Measurements from ENCODE around the gene PRTG. TPM values are rescaled to one million over a fixed set of nuclear protein-coding genes. Genes with fewer than 3 reads are reported as not detected.

PRTG gene
- total RNA-seq, 1 donor from 2014 or later = 10.5 TPM

- no peaks in the 10 kb centered on the region for H3K4me1 ChIP-seq
- H3K27me3 ChIP-seq (ENCODE audit: low read depth) = no peaks in the 10 kb centered on the region
- no peaks in the 10 kb centered on the region for H3K9me3 ChIP-seq
- no peak for ATAC-seq
- no peak for DNase-seq
- no peak overlapping the region for H3K4me3 ChIP-seq
- intact Hi-C loops (cut with DNase I) = no loop called here
- H3K27ac ChIP-seq = no peak overlapping the region
- no peak for TF ChIP-seq CTCF (IDR thresholded peaks at IDR 0.05)
- H3K36me3 ChIP-seq = no peaks in the 10 kb centered on the region
Measured at GRCh38 chr15:55714064-55714463, 28.9 kb downstream of the PRTG start.

- no peak for DNase-seq
- no peak overlapping the region for H3K27ac ChIP-seq
- intact Hi-C loops (cut with DNase I) = no loop called here
- H3K4me1 ChIP-seq = no peaks in the 10 kb centered on the region
- H3K27me3 ChIP-seq (ENCODE audit: low read depth) = no peaks in the 10 kb centered on the region
- no peak for ATAC-seq
- no peaks in the 10 kb centered on the region for H3K9me3 ChIP-seq
- no peak for TF ChIP-seq CTCF (IDR thresholded peaks at IDR 0.05)
- H3K4me3 ChIP-seq = no peak overlapping the region
- no peaks in the 10 kb centered on the region for H3K36me3 ChIP-seq
Measured at GRCh38 chr15:55712363-55712762, 30.6 kb downstream of the PRTG start.

- no peak for TF ChIP-seq CTCF (IDR thresholded peaks at IDR 0.05)
- H3K36me3 ChIP-seq = no peaks in the 10 kb centered on the region
- H3K9me3 ChIP-seq = no peaks in the 10 kb centered on the region
- DNase-seq (no peak), ATAC-seq (no peak)
- H3K27me3 ChIP-seq (ENCODE audit: low read depth) = no peaks in the 10 kb centered on the region
- no peak overlapping the region for H3K4me3 ChIP-seq
- H3K4me1 ChIP-seq = no peaks in the 10 kb centered on the region
- intact Hi-C loops (cut with DNase I) = no loop called here
- H3K27ac ChIP-seq = no peak overlapping the region
Measured at GRCh38 chr15:55710286-55710685, 32.7 kb downstream of the PRTG start.

GRCh38 chr15:55709458-55709857 lies 33.5 kb downstream of the PRTG start:
- Histone ChIP-seq H3K4me1 (no peaks in the 10 kb centered on the region), H3K4me3 (no peak overlapping the region), H3K27me3 (ENCODE audit: low read depth) (no peaks in the 10 kb centered on the region), H3K36me3 (no peaks in the 10 kb centered on the region), H3K9me3 (no peaks in the 10 kb centered on the region), H3K27ac (no peak overlapping the region)
- DNase-seq = no peak
- no peak for ATAC-seq
- intact Hi-C loops (cut with DNase I) = no loop called here
- no peak for TF ChIP-seq CTCF (IDR thresholded peaks at IDR 0.05)

- Histone ChIP-seq H3K27me3 (ENCODE audit: low read depth) (no peaks in the 10 kb centered on the region), H3K9me3 (no peaks in the 10 kb centered on the region), H3K4me3 (no peak overlapping the region), H3K36me3 (no peaks in the 10 kb centered on the region), H3K27ac (no peak overlapping the region), H3K4me1 (no peaks in the 10 kb centered on the region)
- ATAC-seq = no peak
- DNase-seq = no peak
- TF ChIP-seq CTCF (IDR thresholded peaks at IDR 0.05) = no peak
- intact Hi-C loops (cut with DNase I) = no loop called here
Measured at GRCh38 chr15:55708720-55709119, 34.2 kb downstream of the PRTG start.

GRCh38 chr15:55707951-55708350 lies 35.0 kb downstream of the PRTG start:
- intact Hi-C loops (cut with DNase I) = no loop called here
- ATAC-seq = no peak
- DNase-seq = no peak
- Histone ChIP-seq H3K36me3 (no peaks in the 10 kb centered on the region), H3K27me3 (ENCODE audit: low read depth) (no peaks in the 10 kb centered on the region), H3K9me3 (no peaks in the 10 kb centered on the region), H3K27ac (no peak overlapping the region), H3K4me1 (no peaks in the 10 kb centered on the region), H3K4me3 (no peak overlapping the region)
- TF ChIP-seq CTCF (IDR thresholded peaks at IDR 0.05) = no peak

Data from lower lobe of right lung (tissue), 2 donors.